A549 (cell line): ENCODE data around the gene CSMD2.

Source experiments
- CEBPB ChIP-seq, 2 experiments: fragments of >200 bp in 1 of 2; sonication (Bioruptor Twin) in 1 of 2; formaldehyde crosslinking in 1 of 2; IDR thresholded peaks; 2 replicates each; pipeline ENCODE4 v1.6.1; 2012 to 2016
- CTCF ChIP-seq: fragments of >200 bp; sonication (Bioruptor Twin); formaldehyde crosslinking; IDR thresholded peaks from 3 replicates; pipeline ENCODE4 v1.5.1; 2016
- ESRRA ChIP-seq: fragments of 150-350 bp; IDR thresholded peaks from 2 replicates; pipeline ENCODE4 v1.6.1; 2014; ENCODE audit warnings: mild to moderate bottlenecking, low read length, borderline replicate concordance
- MAFK ChIP-seq: fragments of 450-650 bp; IDR thresholded peaks from 2 replicates; pipeline ENCODE4 v1.6.1; 2014; ENCODE audit not compliant: partially characterized antibody
- POLR2A ChIP-seq: IDR thresholded peaks from 2 replicates; pipeline ENCODE4 v1.6.1; 2012; ENCODE audit warnings: mild to moderate bottlenecking, low read length
- RAD21 ChIP-seq, 2 experiments: fragments of >200 bp in 1 of 2; sonication (Bioruptor Twin) in 1 of 2; formaldehyde crosslinking in 1 of 2; IDR thresholded peaks in 1 of 2; conservative IDR thresholded peaks in 1 of 2; 2 replicates in 1 of 2; 3 replicates in 1 of 2; pipeline ENCODE4 v1.6.1; 2012 to 2018; ENCODE audit warnings: inconsistent platforms in 1 of 2
- RNF2 ChIP-seq: fragments of 200-600 bp; sonication (generic); IDR thresholded peaks from 2 replicates; pipeline ENCODE4 v1.6.1; 2016; ENCODE audit warnings: low read depth, mild to moderate bottlenecking, antibody characterized with exemption, moderate library complexity, borderline replicate concordance
- USF2 ChIP-seq: fragments of 450-650 bp; IDR thresholded peaks from 2 replicates; pipeline ENCODE4 v1.6.1; 2014; ENCODE audit warnings: antibody characterized with exemption
- ZFP36 ChIP-seq: fragments of 450-650 bp; IDR thresholded peaks from 2 replicates; pipeline ENCODE4 v1.6.1; 2014; ENCODE audit warnings: borderline replicate concordance; ENCODE audit not compliant: partially characterized antibody

GRCh38 chr1:33878392-33878791 is 286.6 kb downstream of the CSMD2 start:
- TF ChIP-seq ZFP36: no peak
- no peak for TF ChIP-seq RNF2
- TF ChIP-seq USF2: no peak
- TF ChIP-seq MAFK: no peak
- TF ChIP-seq POLR2A: no peak
- TF ChIP-seq CTCF: no peak
- no peak for TF ChIP-seq ESRRA
- TF ChIP-seq RAD21 (conservative IDR thresholded peaks at IDR 0.05 in 1 of 2, IDR thresholded peaks at IDR 0.05 in 1 of 2): no peak
- no peak for TF ChIP-seq CEBPB (IDR thresholded peaks at IDR 0.05)
